Amygdala (tissue), 56 donors: ENCODE results near the gene C5orf22.
A peak's percentile ranks its signal among the peaks of the same experiment; 100 is the strongest.
"Not testable (repeated sequence)": the region's sequence is repeated elsewhere in the genome, so short reads cannot be mapped to it uniquely, and the experiment has no call there.

ENCODE experiments used
- DNase-seq, 56 donors: peaks; one replicate each; lab custom pipeline; 2025; lab: John Stamatoyannopoulos, UW

C5orf22 gene

DNA sequence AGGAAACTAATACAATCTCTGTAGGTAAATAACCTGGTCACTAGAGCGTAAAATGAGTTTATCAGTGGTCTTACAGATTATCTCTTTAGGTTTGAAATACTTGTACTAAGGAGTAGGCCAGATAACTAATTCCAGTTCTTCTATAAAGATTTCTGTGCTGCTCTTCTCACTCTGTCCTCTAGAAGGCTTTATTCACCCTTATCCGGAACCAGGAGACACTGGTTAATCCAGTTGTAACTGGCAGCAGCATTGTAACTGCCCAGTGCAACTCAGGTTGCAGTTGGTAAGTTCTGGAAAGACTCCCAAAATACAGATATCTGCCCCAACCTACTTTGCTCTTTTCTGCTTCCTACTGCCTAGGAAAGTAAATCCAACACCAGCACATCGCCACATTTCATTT lies 19.8 kb downstream of the C5orf22 start:
- no peak for DNase-seq

DNA sequence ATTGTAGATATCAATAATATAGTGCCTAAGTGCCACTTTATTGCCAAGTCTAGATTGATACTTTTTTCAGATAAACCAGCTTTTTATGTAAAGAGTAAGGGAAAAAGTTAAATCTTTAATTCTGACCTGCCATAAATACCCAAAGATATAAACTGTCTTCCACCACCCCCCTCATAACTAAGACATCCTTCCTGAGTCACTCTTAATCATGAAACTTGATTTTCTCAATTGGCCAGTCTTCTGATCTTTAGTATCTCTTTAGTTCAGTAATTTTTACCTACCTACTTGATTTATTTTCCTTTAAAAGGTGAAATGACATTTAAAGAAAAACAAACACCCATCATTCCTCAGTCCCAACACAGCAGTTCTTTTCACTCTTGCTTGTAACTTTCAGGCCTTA lies 21.8 kb downstream of the C5orf22 start:
- DNase-seq, result no peak

DNA sequence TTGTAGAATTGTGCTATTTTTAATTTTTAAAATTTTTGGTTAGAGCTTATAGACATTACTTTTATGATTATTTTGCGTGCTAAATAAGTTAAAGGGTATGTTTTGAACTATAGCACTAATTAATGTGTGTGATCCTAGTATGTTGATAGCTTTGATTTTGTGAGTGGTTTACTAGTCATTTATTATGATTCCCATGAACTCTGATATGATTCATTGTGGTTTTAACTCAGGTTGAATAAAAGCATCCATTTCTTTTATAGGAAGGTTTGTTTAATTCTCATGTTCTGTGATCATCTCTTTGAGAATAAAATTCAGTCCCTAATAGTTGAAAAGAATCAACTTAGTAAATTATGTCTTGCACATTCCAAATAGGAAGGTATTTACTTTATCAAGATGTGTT lies 22.5 kb downstream of the C5orf22 start:
- no peak for DNase-seq

DNA sequence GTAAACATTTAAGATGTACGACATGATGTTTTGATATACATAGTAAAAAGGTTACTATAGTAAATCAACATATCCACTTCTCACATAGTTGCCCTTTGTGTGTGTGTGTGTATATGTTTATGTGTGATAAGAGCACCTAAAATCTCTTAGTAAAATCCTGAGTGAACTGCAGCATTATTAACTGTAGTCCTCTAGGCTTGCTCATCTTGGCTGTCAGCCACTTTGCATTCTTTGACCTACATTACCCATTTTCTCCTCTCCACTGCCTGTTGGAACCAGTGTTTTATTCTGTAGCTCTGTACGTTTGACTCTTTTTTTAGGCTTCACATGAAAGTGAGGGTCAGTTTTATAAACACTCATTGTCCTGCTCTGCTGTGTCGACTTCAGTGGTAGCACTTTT lies 24.4 kb downstream of the C5orf22 start:
- DNase-seq, result no peak

DNA sequence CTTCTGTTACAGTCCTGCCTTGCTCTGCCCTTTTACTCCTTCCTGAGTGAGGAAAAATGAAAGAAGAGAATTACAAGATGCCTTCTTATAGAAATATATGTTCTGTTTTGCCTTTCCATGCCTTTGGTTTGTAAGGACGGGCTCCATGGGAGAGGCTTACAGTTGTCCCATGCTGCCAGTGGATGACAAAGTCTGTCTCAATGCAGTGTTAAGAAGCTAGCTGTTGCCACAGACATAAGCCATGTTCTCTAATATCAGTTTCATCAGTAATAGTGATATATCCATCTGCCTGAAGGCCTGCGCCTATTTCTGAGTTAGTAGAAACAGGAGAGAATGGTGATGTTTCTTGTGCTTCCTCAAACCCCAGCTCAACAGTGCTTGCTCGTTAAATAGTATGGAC lies 27.8 kb downstream of the C5orf22 start:
- no peak for DNase-seq

DNA sequence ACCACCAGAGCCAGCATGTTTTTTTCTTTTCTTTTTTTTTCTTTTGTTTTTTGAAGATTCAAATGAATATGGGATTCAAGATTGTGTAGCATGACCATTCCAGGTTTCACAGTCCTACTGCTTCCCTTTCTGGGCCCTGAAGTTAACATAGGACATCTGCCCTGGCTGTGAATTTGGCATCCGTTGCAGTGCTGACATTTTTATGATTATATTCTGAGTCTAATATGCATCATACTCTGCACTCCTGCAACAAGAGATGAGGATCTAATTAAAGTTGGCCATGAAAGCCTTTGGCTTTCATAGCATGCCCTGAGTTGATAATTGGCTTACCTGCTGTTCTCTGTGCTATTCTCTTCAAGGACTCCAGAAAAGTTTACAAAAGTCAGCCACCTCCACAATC lies 29.8 kb downstream of the C5orf22 start:
- DNase-seq, result no peak

DNA sequence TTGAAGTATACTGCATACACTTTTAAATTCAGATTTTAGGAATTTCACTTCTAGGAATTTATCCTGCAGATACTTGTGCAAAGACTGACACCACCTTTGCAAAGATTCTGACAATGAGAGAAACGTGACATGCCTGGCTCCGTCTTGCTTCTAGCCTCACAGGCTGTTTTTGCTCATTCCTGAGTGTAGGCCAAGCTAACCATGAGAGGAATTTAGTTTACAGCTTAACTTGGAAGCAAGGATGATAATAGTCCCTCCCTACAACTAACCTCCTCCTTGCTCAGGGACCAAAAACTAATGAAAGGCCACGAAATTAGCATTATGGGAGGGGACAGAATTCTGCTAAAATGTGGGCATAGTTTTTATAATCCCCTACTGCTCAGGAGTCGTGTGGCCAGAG lies 31.1 kb downstream of the C5orf22 start:
- DNase-seq, result no peak

DNA sequence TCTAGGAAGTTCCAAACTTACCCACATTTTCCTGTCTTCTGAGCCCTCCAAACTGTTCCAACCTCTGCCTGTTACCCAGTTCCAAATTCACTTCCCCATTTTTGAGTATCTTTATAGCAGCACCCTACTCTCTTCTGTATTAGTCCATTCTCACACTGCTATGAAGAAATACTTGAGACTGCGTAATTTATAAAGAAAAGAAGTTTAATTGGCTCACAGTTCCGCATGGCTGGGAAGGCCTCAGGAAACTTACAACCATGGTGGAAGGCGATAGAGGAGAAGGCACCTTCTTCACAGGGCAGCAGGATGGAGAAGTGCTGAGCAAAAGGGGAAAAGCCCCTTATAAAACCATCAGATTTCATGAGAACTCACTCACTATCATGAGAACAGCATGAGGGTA lies 34.3 kb downstream of the C5orf22 start:
- DNase-seq, result not testable (repeated sequence)

DNA sequence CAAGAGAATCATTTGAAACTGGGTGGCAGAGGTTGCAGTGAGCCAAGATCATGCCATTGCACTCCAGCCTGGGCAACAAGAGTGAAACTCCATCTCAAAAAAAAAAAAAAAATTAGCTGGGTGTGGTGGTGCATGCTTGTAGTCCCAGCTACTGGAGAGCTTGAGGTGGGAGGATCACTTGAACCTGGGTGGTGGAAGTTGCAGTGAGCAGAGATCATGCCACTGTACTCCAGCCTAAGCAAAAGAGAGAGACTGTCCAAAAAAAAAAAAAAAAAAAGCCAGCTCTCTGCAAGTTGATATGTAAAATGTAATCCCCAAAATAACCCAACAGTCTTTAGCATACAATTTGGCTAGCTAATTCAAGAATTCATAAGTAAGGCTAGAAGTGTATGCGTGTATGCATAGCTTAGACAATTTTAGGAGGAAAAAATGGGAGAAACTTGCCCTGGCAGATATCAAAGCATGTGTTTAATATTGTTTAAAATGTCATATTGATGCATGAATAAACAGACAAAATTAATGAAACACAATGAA lies 36.3 kb downstream of the C5orf22 start:
- DNase-seq, result no peak

DNA sequence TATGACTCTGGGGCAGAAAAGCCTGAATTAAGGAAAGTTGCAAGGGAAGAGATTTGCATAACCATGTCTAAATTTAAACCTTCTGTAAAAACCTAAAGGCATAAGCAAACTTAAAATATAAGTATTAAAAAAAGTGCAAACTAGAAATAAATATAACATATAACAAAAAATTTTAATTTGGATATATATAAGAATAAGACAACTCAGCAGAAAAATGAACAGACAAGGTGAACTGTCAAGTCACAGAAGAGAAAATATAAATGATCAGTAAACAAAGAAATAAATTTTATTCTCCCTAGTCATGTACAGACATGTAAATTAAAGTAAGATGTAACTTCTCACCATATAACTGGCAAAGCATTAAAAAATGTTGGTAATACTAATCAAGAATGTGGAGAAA lies 37.0 kb downstream of the C5orf22 start:
- DNase-seq, result no peak

DNA sequence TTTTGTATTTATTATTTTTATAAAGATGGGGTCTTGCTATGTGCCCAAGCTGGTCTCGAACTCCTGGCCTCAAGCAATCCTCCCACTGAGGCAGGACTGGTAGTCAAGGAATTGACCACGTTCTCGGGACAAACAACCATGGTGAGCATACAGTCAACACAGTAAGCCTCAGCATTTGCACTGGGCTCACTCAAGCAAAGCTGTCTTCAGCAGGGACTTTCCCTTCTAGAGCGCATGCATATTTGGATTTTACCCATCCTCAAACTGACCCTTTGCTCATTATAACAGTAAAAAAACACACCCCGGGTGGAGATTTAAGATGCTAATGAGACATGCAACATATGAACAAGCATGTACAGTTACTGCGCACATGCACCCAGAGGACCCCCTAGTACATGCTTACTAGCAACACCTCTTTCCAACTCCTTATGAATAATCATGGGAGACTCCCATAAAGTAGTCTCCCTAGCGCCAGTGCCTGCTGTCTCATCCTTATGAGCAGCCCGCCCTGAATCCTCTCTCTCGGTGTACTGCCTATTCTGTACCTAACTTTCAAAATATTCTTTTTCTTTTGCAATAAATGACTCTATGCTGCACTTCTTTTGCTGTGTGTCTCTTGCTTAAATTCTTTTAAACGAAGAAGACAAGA lies 41.5 kb downstream of the C5orf22 start:
- no peak for DNase-seq

DNA sequence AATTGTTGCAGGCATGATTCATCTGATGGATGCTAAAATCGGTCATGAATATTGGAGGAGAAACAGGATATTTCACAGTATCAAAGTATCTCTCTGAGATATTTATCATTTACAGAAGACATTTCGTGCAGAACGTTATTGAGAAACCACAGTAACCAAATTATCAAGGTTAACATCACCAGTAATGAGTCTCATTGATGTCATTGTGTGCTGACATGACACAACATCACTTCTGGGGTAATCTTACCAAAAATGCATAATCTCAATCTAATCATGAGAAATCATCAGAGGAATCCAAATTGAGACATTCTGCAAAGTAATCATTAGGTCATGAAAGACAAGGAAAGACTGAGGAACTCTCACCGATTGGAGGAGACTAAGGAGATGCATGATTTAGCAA lies 42.7 kb downstream of the C5orf22 start:
- no peak for DNase-seq

DNA sequence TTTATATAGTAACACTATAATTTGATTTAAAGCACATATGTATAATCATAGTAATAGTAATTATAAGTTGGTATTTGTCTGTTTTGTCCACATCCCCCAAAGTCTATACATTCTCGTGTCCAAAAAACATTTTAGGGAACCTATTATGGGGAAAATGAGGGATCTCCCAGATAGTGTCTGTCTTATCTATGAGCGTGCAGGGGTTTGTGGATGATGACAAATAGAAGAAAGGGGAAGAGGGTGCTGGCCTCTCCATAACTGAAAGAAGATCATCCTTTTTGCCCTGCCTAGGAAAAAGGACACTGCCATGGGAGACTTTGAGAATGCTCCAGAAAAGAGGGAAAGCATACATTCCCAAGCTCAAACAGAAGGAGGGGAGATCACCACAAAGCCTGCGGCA lies 45.3 kb downstream of the C5orf22 start:
- DNase-seq, result no peak

DNA sequence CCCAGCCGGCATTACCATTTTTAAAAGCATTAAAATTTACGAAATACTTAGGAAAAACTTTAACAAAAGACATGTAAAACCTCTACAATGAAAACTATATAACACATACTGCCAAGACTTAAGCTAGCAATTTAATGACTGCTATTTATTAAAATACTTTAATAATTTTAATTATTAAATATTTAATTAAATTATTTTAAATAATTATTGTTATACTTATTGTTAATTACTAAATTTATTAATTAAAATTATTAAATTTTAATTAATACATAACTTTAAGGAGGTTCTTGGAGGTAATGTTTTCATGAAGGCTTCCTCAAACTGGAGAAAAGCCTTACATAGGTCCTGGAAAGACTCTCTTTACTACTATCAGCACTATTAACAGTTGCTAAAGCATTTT lies 47.5 kb downstream of the C5orf22 start:
- DNase-seq, result no peak

DNA sequence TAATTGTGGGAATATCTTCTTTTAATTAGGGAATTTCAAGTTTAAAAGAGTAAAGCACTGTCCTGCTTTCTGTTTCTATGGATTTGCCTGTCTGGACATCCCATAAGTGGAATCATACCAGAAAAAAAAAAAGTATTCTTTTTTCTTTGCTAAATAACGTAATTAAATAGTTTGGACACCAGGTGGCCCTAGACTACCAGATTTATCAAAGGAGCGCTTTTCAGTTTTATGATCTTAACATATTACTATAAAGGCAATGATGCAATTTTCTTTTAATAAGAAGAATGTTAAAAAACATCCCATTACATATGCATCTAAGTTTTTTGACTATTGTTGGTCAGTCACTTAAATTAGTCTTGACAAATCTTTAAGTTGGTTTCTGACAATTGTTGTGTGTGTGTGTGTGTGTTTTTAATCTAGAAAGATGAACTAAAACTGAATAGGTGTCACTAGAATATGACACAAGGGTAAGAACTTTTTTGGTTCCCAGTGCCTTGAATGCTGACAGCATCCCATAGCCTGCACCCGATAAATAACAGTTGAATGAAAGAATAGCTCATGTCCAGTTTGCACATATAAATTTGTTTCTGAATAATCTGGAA lies 49.5 kb downstream of the C5orf22 start:
- peak in 1 of 56 donors; percentile 20 for DNase-seq

DNA sequence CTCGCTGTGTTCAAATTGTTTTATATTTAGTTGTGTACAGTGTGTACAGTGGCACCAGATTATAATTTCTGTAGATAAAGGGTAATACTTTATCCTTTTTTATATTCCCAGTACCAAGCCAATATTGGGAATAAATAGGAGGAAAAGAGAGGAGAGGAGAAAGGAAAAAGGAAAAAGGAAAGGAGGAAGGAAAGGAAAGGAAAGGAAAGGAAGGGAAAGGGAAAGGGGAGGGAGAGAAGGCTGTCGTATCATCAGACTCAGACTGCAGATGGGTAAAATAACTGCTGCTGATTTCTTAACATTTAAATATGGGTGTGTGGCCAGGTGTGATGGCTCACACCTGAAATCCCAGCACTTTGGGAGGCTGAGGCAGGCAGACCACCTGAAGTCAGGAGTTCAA lies 51.0 kb downstream of the C5orf22 start:
- no peak for DNase-seq

DNA sequence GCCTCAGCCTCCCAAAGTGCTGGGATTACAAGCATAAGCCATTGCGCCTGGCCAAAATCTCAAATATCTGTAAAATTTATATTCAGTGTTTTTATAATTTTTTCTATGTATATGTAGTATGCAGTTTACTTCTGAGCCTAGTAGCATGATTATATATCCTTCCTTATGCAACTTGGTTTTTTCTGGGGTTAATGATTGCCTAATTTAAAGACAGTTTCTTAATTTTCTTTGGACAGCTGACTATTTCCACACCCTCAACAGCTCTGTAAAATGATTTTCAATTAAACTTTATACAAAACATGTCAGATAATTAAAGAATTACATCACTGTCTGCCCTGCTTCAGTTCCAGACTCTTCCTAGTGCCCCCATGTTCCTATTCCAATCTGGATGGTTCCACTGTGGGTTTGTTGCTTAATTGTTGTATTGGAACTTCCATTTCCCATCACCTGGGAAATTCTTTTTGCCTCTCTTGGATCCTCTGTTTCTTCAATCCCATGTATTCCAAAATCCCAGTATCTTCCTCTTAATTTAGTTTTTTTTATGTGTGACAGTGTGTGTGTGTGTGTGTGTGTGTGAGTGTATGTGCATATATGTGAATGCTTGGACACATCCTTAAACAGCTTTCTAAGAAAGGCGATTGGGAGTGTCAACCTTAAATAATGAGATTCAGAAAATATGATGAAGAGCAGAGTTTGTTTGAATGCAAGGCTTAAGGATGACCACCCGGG lies 53.2 kb downstream of the C5orf22 start:
- DNase-seq, result no peak

DNA sequence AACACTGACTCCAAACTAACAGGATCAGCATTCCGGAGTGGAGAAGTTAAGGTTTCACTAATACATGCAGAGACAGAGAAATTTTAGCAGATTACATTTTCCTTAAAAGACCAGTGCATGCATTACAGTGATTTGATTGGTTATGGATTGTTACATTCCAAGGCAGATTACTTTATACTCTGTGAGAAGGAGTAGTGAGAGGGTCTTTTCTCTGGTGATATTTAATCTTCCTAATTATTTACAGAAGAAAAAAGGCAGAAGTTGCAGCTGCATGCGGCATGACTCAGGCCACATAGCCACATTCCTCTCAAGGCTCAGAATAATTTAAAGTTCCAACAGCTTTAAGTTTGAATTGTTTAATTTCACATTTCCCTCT lies 53.8 kb downstream of the C5orf22 start:
- DNase-seq, result no peak

DNA sequence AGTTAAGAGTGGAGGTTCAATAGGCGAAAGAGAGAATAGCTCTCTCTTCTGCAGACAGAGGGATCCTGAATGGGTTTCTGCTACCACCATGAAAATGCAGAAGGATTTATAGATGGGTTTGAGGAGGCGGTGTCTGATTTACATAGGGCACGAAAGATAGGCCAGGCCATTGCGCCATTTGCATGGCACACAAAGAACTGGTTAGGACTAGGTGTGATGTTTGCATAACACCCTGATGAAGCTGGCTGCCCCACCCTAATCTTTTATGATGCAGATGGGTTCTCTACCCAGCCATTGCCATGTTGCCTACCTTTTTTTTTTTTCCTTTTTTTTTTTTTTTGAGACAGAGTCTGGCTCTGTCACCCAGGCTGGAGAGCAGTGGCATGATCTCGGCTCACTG lies 55.4 kb downstream of the C5orf22 start:
- no peak for DNase-seq

DNA sequence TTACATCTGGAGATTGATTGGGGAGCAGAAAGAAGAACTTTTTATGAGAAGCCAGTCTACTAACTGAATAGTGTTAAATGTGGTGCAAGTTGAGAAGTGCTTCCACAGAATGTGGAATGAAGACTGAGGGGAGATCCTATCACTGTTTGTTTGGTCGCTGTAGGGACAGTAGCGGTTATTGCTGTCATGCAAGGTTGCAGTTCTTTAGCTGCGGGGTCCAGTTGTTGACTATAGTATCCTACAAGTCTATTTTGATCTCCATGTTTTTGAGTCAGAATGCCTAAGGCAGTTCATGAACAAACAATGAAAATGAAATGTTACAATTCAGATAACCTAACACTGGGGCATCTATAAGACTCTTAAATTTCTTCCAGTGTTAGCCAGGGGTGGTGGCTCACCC lies 61.6 kb downstream of the C5orf22 start:
- no peak for DNase-seq

DNA sequence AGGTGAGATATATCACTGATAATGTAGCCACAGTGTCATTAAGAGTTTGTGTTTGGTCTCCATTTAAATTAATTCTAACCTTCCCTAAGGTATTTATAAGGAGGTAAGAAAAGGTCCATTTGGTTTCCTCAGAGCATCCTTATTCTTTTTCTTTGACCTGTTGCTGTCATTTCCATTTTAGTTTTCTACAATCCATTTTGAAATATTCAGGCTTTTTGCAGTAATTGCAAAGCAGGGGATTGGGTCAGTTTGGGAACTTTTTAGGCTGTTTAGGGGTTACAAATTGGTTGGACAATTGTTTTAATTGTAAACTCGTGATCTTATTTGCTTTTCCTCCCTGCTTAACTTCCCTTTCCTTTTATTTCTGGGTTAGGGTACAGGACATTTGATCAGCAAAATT lies 64.3 kb downstream of the C5orf22 start:
- DNase-seq, result no peak
